GM18907 (cell line): ENCODE results near the gene RIMS3.

ENCODE experiments used
- ATAC-seq: cut with Tn5 transposase; IDR thresholded peaks from one replicate; pipeline ENCODE4 v1.9.1; 2021; ENCODE audit warnings: mild to moderate bottlenecking, moderate library complexity; ENCODE audit not compliant: unreplicated experiment

The RIMS3 gene

DNA sequence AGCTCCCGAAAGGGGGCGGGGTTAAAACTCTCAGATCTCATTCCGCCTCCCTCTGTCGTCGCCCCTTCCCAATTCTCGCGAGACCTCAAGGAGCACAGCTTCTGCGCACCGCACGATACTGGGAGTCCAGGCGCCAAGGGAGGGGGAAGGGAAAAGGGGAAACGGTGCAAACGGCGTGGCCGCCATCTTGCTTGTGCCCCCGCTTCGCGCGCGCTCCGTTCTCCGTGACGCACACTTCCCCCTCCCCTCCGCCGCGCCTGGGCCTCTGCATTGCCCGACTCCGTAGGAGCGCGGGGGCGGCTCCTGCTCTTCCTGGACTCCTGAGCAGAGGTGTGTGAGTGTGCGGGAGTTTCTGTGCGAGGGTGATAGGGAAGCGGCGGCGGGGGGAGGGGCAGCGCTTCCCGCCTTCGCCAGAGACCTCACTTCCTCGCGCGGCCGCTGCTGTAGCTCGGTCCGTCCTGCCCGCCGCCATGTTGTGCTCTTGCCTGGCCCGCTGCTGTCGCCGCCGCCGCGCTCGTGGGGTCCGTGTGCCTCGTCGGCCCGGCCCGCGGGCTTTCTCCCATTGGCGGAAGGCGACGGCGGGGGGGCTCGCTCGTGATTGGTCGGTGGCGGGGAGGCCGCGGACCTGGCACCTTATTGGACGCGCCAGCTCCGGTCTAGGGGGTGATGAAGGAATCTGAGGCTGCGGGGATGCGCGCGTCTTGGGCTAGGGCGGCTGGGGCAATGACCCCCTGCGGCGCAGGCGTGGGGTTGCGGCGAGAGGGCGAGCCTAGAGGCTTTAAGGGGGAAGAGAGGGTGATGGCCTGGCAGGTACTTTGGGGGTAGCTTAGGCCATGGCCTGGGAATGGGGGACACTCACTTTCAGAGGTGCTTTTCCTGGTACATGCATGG, 26.3 kb upstream of the RIMS3 start, which contains the start of gene NFYC:
NFYC (plus strand) TSS at position 167 of the 891 bp plus-strand sequence. CDS start 47,140 bp downstream, outside the sequence.
- ATAC-seq, result peak; percentile 82

GRCh38 chr1:40690771-40691537, 25.5 kb upstream of the RIMS3 start:
- ATAC-seq, result no peak

DNA sequence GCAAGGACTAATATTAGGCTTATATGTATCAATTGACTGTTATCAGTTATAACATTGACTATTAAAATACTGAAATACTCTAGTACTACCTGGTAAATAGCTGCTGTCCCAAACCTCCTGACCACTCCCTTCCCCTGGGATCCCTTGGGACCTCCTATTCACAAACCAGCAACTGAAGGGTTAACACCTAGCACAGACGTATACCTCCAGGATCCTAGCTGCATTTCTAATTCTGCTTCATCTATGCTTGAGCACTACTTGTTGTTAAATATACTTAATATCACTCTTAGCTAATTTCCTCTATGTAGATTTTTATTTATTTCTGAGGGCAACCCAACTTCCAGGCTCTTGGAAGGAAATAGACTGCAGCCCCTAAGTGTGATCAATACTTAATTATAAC, 24.3 kb upstream of the RIMS3 start:
- no peak for ATAC-seq

DNA sequence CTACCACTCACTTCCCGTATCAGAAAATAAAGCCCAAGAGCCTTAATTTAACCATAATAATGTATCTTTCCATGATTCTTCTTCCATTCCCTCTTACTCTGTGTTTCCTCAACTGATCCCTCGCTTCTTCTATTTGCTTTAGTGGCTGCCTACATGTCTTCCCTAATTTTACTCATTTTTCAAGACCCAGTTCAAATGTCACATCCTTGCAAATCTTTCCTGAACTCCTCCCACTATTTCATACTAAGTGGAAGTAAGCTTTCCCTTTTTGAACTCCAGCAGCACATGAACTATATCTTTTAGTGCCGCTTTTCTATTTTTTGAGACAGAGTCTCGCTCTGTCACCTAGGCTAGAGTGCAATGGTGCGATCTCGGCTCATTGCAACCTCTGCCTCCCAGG, 22.2 kb upstream of the RIMS3 start:
- no peak for ATAC-seq

DNA sequence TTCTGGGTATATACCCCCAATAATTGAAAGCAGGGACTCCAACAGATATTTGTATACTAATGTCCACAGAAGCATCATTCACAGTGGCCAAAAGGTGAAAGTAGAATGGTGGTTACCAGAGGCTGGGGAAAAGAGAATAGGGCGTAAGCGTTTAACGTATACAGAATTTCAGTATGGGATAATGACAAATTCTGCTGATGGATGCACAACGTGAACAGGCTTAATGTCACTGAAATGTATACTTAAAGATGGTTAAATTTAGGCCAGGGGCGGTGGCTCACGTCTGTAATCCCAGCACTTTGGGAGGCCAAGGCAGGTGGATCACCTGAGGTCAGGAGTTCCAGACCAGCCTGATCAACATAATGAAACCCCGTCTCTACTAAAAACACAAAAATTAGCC, 21.6 kb upstream of the RIMS3 start:
- ATAC-seq, result no peak

GRCh38 chr1:40684669-40685068, 19.2 kb upstream of the RIMS3 start:
- ATAC-seq, result no peak

- ATAC-seq, result no peak
Measured at GRCh38 chr1:40679165-40679953, 13.9 kb upstream of the RIMS3 start.

DNA sequence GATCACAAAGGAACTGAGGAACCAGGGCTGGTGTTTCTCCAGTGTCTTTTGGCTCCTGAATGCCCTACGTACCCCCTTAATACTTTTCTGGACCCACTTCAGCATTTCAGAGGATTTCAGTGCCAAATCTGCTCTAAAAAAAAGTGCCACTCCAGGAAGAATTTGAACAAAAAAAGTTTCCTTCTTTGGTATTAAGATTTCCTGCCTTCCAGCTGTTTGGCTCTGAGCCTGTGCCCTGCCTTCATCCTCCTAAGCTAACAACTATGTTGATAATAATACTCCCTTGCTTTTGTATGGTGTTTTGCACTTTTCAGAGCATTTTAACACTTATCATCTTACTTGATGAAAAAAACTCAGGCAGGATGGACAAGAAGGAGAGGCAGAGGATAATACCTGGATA, 11.0 kb upstream of the RIMS3 start:
- ATAC-seq, result no peak

GRCh38 chr1:40673452-40673851, 8.0 kb upstream of the RIMS3 start:
- no peak for ATAC-seq

- ATAC-seq, result peak; percentile 77
Measured at GRCh38 chr1:40668769-40669525, 3.5 kb upstream of the RIMS3 start.

GRCh38 chr1:40664791-40665190, 691 bp downstream of the RIMS3 start:
- no peak for ATAC-seq

- no peak for ATAC-seq
Measured at GRCh38 chr1:40664167-40664537, 1.3 kb downstream of the RIMS3 start.

GRCh38 chr1:40663324-40664166, 1.9 kb downstream of the RIMS3 start:
- ATAC-seq, result no peak

DNA sequence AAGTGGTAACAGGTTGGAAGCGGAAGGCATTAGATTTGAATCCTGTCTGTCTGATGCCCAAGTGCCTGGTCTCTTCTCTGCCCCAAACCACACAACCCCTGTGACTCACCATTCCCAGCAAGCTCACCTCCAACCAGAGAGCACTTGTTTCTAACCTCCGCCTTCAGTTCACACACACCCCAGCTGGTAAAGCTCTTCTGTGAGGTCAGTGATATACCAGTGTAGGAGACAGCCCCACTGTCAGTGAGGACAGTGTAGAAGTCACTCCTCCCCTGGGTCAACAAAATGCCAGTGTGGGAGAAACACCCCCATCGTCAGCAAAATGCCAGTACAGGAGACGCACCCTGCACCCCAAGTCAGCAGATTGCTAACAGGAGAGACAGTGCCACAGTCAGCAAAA, 2.6 kb downstream of the RIMS3 start:
- ATAC-seq, result no peak

GRCh38 chr1:40662151-40662550, 3.3 kb downstream of the RIMS3 start:
- no peak for ATAC-seq

DNA sequence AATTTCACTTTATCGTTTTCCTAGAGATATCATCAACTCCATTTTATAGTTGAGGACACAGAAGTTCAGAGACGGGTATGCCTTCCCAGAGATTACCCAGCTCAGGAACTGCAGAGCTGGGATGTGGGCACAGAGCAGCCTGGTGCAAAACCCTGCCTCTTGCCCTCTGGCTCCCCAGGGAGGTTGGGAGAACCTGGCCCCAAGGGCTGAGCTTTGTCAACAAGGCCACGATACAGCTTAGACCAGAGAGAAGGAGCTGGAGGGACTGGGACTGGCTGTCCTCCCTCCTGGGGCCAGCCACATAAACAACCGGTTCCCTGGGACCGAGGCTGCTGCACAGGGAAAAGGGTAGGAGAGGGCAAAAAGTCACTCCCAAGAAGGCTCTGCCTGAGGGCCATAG, 3.8 kb downstream of the RIMS3 start:
- no peak for ATAC-seq

DNA sequence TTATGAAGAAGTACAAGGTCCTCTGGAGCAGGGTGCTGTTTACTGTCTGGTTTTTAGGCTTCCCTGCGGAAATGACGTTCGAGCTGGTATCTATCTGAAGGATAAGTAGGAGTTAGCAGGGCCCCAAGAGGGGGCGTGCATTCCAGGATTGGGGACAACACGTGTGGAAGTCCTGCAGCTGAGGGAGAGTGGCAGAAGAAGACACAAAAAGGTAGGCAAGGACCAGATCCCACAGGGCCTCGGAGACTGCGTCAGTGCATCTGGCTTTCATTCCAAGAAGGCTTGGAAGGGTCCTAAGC, 5.9 kb downstream of the RIMS3 start:
- ATAC-seq, result no peak

GRCh38 chr1:40658751-40659648, 6.5 kb downstream of the RIMS3 start:
- no peak for ATAC-seq

- no peak for ATAC-seq
Measured at GRCh38 chr1:40657046-40657445, 8.4 kb downstream of the RIMS3 start.
